D721Med (cell line): Measurements from ENCODE around the gene TMEM179.

Experiments used
- DNase-seq: peaks from one replicate; pipeline ENCODE4 v3.0.0; 2011; ENCODE audit warnings: low spot score; ENCODE audit not compliant: insufficient read length
- FAIRE-seq: peaks from 2 replicates; lab custom pipeline; 2011; peaks lifted over from hg19 to GRCh38; lab: Jason Lieb, UNC
- CTCF ChIP-seq: IDR thresholded peaks from 2 replicates; pipeline ENCODE4 v1.5.1; 2012; ENCODE audit warnings: mild to moderate bottlenecking, control low read depth; ENCODE audit not compliant: insufficient read depth; ENCODE audit errors: missing control alignments

TMEM179 gene

GRCh38 chr14:104545151-104545941 lies 59.2 kb downstream of the TMEM179 start:
- no peak for TF ChIP-seq CTCF
- FAIRE-seq (no peak), DNase-seq (no peak)

DNA sequence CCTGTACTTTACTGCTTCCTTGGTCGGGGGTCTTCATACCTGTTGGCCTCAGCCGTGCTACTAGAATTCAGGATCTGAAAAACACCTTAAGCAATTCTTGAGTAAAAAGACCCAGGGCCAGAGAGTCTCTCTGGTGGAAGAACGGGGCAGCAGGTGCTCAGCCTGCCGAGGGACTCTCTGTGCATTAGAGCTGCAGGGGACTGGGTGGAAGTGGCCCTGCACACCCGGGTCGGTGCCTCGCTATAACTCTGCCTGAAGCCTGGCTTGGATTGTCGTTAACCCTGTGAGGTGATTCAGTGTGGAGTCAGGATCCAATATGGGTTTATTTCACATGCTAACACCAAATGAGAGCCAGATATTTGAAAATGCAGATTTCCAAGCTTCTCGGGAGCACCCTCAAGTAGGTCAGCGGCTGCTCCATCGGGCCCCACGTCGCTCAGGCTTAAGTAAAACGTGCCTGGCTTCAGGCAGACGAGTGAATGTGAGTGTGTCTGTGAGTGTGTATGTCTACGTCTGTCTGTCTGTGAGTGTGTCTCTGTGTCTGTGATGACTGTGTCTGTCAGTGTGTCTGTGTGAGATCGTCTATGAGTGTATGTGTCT lies 60.1 kb downstream of the TMEM179 start:
- no peak for TF ChIP-seq CTCF
- DNase-seq (no peak), FAIRE-seq (no peak)

DNA sequence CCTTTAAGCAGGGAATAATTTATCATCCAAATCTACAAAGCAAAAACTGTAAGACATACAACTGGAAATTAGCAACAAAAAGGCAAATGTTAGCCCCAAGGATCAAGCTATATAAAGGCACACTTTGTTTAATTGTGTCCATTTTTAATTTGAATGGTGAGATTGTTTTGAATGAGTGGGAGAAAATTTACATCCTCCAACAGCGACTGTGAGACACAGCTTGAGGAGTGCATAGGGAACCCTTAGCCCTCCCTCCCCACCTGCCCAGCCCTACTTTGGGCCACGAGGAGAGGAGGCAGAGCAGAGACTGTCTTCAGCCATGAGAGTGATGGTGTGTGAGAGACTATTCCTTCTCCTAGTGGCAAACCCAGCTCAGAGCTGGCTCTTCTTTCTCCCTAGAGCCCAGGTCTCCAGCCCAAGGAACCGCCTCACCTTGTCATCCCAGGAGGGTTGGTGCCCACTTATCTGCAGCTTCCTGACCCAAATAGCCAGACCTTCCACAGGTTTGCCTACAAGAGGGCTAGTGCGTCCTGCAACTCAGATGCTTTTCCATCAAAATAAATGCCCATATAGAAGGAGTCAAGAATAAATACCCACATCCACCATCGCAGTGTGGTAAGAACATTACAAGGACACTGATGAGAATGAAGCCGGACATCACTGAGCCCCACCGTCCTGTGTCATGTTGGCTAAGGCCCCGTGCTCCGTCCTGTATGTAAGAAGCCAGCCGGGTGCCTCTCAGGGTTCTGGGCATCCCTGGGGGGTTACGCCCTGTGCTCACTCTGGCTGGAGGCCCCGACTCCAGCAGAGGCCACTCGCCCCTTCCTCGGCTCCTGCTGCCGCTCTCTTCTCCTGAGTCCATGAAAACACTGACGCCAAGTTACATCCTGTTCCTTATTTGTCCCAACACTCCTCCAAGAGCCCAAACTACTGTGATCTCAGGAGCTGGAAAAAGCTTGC lies 61.4 kb downstream of the TMEM179 start:
- DNase-seq, result no peak
- no peak for FAIRE-seq
- TF ChIP-seq CTCF, result no peak

DNA sequence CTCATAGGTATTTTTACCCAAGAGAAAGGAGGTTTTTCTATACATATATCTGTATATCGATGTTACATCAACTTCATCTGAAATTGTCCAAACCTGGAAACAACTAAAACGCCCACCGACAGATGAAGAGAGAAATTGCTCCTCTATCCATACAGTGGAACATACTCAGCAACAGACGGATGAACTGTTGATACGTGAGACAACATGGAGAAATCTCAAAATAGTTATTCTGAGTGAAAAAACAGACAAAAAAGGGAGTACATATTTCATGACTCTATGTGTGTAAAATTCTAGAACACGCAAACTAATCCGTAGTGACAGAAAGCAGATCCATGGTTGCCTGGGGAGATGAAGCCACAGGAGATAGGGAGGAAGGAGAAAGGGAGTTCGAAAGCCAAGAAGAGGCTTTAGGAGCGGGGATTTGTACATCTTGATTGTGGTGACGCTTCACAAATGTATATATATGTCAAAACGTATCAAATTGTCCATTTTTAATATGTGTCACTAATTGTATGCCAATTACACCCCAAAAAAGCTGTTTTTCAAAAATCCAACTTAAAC lies 62.6 kb downstream of the TMEM179 start:
- no peak for FAIRE-seq
- no peak for TF ChIP-seq CTCF
- DNase-seq, result no peak
